Stimulated activated CD4-positive, alpha-beta T cell treated with anti-CD3 and anti-CD28 coated beads, Interleukin-12 subunit alpha, Interleukin-12 subunit beta, amount 100 ng/mL, for 24 hours (primary cell): Measurements from ENCODE around the gene HSPA1B.
"Not testable (repeated sequence)": the region's sequence is repeated elsewhere in the genome, so short reads cannot be mapped to it uniquely, and the experiment has no call there.

ENCODE experiments used
- DNase-seq, 2 experiments: peaks; one replicate each; pipeline ENCODE4 v3.0.0-alpha.2; 2020; ENCODE audit warnings: low read depth in 2 of 2

HSPA1B gene

DNA sequence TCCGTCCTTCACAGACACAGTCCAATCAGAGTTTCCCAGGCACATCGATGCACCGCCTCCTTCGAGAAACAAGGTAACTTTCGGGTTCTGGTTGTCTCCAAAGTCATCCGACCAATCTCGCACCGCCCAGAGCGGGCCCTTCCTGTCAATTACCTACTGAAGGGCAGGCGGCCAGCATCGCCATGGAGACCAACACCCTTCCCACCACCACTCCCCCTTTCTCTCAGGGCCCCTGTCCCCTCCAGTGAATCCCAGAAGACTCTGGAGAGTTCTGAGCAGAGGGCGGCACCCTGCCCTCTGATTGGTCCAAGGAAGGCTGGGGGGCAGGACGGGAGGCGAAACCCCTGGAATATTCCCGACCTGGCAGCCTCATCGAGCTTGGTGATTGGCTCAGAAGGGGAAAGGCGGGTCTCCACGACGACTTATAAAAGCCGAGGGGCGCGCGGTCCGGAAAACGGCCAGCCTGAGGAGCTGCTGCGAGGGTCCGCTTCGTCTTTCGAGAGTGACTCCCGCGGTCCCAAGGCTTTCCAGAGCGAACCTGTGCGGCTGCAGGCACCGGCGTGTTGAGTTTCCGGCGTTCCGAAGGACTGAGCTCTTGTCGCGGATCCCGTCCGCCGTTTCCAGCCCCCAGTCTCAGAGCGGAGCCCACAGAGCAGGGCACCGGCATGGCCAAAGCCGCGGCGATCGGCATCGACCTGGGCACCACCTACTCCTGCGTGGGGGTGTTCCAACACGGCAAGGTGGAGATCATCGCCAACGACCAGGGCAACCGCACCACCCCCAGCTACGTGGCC lies at the start of gene HSPA1B:
HSPA1B (plus strand) TSS at position 453 of the 794 bp plus-strand sequence; CDS start at position 666, 213 bp downstream.
- peak; percentile 87 to 94 for DNase-seq

DNA sequence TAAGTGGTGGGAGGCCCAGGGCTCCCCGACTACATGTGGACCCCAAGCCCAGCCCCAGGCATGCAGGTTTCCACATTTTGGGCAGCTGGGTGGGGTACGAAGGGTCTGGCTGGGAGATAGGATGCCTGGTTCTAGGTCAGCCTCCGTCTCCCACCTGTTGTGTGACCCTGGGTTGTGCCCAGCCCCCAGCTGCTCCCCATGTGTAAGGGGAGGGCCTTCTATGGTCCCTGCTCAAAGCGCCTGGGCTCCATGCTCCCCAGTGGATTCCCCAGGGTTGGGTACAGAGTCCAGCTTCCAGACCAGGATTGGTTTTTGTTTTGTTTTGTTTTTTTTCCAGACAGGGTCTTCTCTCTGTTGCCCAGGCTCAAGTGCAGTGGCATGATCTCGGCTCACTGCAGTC lies 49.3 kb upstream of the HSPA1B start:
- DNase-seq: no peak

DNA sequence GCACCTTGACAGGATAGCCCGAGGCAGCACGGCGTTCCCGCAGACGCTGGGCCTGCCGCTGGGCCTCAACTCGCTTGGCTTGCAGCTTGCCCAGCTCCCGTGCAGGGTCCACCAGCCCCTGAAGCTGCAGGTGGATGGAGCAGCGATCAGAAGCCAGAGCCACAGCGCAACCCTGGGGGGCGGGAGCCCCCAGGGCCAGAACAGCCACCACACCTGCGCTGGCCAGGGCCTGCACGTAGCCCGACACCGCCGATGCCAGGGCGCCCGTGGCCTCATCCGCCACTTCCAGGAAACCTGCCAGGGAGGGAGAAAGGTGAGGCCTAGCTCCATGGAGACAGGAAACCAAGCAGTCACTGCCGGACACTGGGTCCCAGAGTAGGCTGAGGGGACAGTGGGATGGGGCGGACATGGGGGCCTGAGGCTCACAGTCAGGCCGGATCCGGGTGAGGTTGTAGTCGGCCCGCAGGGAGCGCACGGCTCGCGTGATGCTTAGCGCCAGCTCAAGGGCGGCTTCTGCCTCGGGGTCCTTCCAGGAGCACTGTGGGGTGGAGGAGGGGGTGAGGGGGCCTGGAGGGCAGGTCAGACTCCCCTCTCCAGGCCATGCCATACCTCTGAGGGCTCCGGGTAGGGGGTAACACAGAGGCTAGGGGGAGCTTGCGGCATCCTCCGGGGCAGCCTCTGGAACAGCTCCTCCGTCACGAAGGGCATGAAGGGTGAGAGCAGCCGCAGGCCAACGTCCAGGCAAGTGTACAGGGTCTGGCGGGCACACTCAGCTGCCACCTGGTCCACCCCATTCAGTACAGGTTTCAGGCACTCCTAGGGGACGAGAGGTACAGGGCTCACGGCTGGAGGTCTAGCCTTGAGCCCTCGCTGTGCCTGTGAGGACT lies 48.3 kb upstream of the HSPA1B start:
- no peak for DNase-seq

DNA sequence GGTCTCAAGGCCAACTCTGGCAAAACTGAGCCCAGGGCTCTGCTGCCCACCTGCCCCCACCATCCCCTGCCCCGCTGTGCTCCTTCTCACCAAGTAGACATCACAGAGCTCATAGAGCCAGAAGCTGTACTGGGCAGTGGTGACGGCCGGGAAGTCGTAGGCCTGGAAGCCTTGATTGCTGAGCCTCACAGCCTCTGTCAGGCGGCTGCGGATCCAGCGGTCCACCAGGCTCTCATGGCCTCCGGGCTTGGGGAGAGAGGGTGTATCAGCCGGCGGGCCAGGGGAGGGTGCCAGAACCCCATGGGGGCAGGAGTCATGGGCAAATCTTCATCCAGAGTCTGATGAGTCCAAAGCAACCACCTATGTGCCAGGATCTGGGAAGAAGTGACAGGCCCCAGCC lies 47.6 kb upstream of the HSPA1B start:
- no peak for DNase-seq

GRCh38 chr6:31780507-31781243 lies 46.9 kb upstream of the HSPA1B start:
- DNase-seq: no peak

- no peak for DNase-seq
Measured at GRCh38 chr6:31781244-31782125, 46.1 kb upstream of the HSPA1B start.

DNA sequence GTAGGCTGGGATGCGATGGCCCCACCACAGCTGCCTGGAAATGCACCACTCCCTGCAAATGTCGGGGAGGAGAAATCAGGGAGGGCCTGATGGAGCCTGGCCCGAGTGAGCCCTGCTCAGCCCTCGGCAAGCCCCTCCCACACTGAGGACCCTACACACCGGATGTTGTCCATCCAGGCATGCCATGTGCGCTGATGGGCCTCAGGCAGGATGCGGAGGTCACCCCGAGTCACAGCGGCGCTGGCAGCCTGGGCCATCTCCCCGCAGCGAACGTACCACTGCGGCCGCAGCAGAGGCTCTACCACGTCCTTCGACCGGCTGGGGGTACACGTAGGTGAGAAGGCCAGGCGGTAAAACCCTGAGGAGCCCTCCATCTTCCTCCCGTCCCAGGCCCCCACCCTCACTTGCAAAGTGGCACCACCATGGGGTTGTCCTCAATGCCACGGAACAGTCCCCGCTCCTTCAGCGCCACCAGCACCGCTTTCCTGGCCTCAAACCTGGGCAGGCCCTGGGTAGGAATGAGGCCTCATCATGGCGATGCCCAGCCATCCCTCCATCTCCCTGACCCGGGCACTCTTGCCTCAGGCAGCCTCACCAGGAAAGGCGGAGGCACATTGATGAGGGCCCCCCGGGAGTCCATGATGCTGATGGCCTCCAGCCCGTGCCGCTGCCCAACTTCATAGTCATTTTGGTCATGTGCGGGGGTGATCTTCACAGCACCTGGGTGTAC lies 45.2 kb upstream of the HSPA1B start:
- DNase-seq: no peak

DNA sequence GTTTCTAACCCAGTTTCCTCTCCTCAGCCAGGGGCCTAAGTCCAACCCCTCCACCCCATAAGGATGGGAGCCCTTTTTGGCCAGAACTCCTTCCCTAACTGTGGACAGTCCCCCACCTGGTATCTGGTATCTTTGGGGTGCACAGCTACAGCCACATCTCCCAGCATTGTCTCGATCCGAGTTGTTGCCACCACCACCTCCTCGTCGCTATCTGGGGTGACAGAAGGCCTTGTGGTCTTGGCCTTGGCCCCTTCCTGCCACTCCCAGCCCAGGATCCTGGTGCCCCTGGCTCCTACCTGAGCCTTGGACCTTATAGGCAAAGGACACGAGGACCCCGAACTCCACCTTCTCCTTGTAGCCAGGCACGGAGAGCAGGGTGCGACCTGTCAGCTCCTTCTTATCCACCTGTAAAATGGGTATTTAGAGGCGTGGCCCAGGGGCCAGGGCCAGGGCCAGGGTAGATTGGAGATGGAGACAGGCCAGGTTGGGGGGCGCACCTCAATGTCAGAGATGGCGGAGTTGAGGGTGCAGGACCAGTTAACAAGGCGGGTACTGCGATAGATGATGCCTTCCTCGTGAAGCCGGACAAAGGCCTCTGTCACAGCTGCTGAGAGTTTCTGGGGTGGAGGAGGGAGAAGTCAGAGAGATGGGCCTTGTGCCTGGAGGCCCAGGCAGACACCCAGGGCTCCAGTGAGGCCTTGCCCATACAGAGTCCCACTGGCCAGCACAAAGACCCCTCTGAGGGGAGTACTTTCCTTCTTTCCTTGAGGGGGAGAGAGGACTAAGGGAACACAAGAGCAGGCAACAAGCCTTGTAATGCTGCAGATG lies 43.2 kb upstream of the HSPA1B start:
- DNase-seq: no peak

GRCh38 chr6:31785475-31785874 lies 42.1 kb upstream of the HSPA1B start:
- no peak for DNase-seq

GRCh38 chr6:31791324-31792089 lies 36.0 kb upstream of the HSPA1B start:
- peak in 1 of 2 experiments; percentile 41 for DNase-seq

GRCh38 chr6:31792090-31792374 lies 35.5 kb upstream of the HSPA1B start:
- no peak for DNase-seq

GRCh38 chr6:31792761-31793171 lies 34.8 kb upstream of the HSPA1B start:
- no peak for DNase-seq

DNA sequence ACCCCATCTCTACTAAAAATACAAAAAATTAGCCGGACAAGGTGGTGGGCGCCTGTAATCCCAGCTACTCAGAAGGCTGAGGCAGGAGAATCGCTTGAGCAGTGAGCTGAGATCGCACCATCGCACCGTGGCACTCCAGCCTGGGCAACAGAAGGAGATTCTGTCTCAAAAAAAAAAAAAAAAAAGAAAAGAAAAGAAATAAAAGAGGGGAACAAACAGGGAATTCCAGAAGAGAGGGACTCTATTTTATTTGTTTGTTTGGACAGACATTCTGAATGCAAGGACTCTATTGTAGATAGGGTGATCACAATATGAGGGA lies 33.7 kb upstream of the HSPA1B start:
- not testable (repeated sequence) for DNase-seq

DNA sequence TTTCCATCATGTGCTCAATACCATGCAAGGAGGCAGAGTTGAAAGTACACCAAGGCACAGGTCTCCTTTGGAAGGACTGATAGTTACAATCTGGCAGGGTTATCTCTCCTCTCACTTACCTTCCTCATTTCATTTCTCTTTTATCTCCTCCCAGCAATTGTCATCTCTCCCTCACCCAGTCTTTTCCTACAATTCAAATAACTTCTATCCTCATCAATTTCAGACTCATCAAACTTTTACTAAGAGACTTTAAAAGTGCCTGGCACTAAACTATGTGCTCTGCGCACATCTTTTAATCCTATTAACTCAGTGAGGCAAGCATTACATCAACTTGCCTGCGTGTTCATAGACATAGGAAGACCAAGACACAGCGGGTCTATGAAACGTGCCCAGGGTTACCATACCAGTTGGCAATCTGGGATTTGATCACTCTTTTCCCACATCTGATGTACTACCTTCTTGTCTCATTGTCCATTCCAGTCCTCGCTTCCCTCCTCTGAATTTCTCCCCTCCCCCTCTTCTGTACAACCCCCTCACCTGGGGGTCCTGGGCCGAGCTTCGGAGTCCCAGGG lies 33.2 kb upstream of the HSPA1B start:
- no peak for DNase-seq

DNA sequence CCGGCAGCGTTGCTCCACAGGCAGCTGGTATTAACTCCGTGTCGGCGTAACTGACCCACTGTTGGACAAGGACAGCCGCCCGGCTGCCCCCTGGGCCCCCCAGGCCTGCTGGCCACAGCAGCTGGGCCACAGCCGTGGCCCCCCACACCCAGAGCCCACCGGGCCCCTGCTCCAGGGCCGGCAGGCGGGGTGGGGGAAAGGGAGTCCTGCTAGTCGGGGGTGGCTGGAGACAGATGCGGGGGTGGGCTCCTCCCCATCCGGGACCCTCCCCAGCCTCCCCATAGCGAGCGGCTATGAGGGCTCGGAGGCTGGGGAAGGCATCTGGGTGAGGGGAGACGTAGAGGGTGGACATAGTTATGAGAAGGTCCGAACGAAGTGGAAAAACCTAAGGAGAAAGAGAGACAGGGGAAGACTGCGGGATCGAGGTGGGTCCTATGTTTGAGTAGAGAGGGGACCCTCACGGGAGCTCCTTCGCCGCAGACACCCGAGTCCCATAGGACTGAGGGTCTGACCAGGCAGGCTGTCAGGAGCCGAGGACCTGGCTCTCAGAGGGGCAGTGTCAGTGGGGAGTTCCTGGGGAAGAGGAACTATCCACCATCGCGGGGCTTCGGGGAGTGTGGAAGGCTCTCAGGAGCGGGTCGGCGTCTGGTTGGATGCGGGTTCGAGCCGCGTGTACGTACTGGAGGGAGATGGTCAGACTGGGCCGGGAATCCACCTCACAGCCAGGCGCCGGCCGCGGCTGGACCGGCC lies 32.5 kb upstream of the HSPA1B start:
- no peak for DNase-seq

- peak; percentile 65 to 80 for DNase-seq
Measured at GRCh38 chr6:31795616-31796298, 31.8 kb upstream of the HSPA1B start, which contains the start of gene VARS1. Gene VARS1, minus strand, starts transcription at chr6:31795752. Its CDS starts 535 bp downstream, at chr6:31795217.

GRCh38 chr6:31796993-31797385 lies 30.5 kb upstream of the HSPA1B start:
- DNase-seq: no peak
